HepG2 (cell line): ENCODE measurements around the gene BSG. TPM values are rescaled to one million over a fixed set of nuclear protein-coding genes. Genes with fewer than 3 reads are reported as not detected.

Source experiments
- AKAP8 ChIP-seq: sonication (generic); formaldehyde crosslinking; IDR thresholded peaks from 2 replicates; pipeline ENCODE4 v1.5.1; 2020; ENCODE audit warnings: mild to moderate bottlenecking, missing genetic modification reagents
- BCLAF1 ChIP-seq: fragments of 450-650 bp; IDR thresholded peaks from 2 replicates; pipeline ENCODE4 v1.6.1; 2017; ENCODE audit warnings: mild to moderate bottlenecking
- CREM ChIP-seq, 2 experiments: sonication (generic) in 1 of 2; formaldehyde crosslinking in 1 of 2; IDR thresholded peaks; 2 replicates each; pipeline versions ENCODE4 v1.4.0 to v1.6.1; 2016 to 2020; ENCODE audit warnings: antibody characterized with exemption in 1 of 2, mild to moderate bottlenecking in 1 of 2, missing genetic modification reagents in 1 of 2
- DNMT1 ChIP-seq: sonication (generic); formaldehyde crosslinking; IDR thresholded peaks from 2 replicates; pipeline ENCODE4 v1.5.1; 2020; ENCODE audit warnings: mild to moderate bottlenecking, missing genetic modification reagents
- FLYWCH1 ChIP-seq: sonication (generic); formaldehyde crosslinking; IDR thresholded peaks from 2 replicates; pipeline ENCODE4 v1.8.1; 2023; ENCODE audit warnings: mild to moderate bottlenecking, missing genetic modification reagents
- FOSL2 ChIP-seq: sonication (generic); formaldehyde crosslinking; IDR thresholded peaks from 2 replicates; pipeline ENCODE4 v1.4.0; 2020; ENCODE audit warnings: missing genetic modification reagents
- HOXA3 ChIP-seq: sonication (generic); formaldehyde crosslinking; IDR thresholded peaks from 2 replicates; pipeline ENCODE4 v1.5.0; 2020; ENCODE audit warnings: missing genetic modification reagents
- IRF2 ChIP-seq: IDR thresholded peaks from 2 replicates; pipeline ENCODE4 v1.6.1; 2018; ENCODE audit warnings: missing genetic modification reagents, missing compliant biosample characterization
- KAT7 ChIP-seq: IDR thresholded peaks from 2 replicates; pipeline ENCODE4 v1.6.1; 2018; ENCODE audit warnings: borderline replicate concordance, missing compliant biosample characterization
- PHF21A ChIP-seq: sonication (generic); formaldehyde crosslinking; IDR thresholded peaks from 2 replicates; pipeline ENCODE4 v1.5.0; 2020; ENCODE audit warnings: mild to moderate bottlenecking, missing genetic modification reagents
- RBM39 ChIP-seq: fragments of 200-400 bp; formaldehyde crosslinking; IDR thresholded peaks from one replicate; pipeline ENCODE4 v1.6.1; 2018; ENCODE audit warnings: antibody characterized with exemption, mild to moderate bottlenecking, low read depth, low read length; ENCODE audit not compliant: poor library complexity, severe bottlenecking
- TGIF2 ChIP-seq: IDR thresholded peaks from 2 replicates; pipeline ENCODE4 v1.6.1; 2016; ENCODE audit warnings: control low read depth, missing compliant biosample characterization
- TRIM22 ChIP-seq: fragments of 450-650 bp; IDR thresholded peaks from 2 replicates; pipeline ENCODE4 v1.6.1; 2017
- ZFP36 ChIP-seq: fragments of 150-350 bp; IDR thresholded peaks from 2 replicates; pipeline ENCODE4 v1.6.1; 2018; ENCODE audit warnings: borderline replicate concordance, low read length, low read depth; ENCODE audit not compliant: partially characterized antibody
- ZNF101 ChIP-seq: sonication (generic); formaldehyde crosslinking; IDR thresholded peaks from 2 replicates; pipeline ENCODE4 v1.4.0; 2020; ENCODE audit warnings: mild to moderate bottlenecking, low read depth, missing genetic modification reagents, borderline replicate concordance
- ZNF180 ChIP-seq: sonication (generic); formaldehyde crosslinking; IDR thresholded peaks from 2 replicates; pipeline ENCODE4 v1.4.0; 2020; ENCODE audit warnings: low read depth, missing genetic modification reagents, borderline replicate concordance
- ZSCAN31 ChIP-seq: sonication (generic); formaldehyde crosslinking; IDR thresholded peaks from 2 replicates; pipeline ENCODE4 v1.5.0; 2020; ENCODE audit warnings: low read depth, mild to moderate bottlenecking, missing genetic modification reagents
- polyA plus RNA-seq, 8 experiments: library from polyadenylated mRNA; depleted of rRNA in 3 of 8; stranded (reverse) in 7 of 8; unstranded in 1 of 8; fragments of >200 nt; fragmentation: Illumina TruSeq in 4 of 8; extraction: Trizol in 4 of 8; gene quantifications; 2 replicates each; pipeline versions ENCODE4 v1.2.1 to v1.2.3, GENCODE V29; 2011 to 2016; ENCODE audit warnings: low read depth in 4 of 8, missing spikeins in 1 of 8, mixed read lengths in 1 of 8; ENCODE audit not compliant: insufficient read depth in 1 of 8
- total RNA-seq, 5 experiments: library from RNA; depleted of rRNA; stranded (reverse); fragments of >200 nt; fragmentation: Illumina TruSeq; extraction: Trizol; gene quantifications; 2 replicates each; pipeline ENCODE4 v1.2.3, GENCODE V29; 2016; ENCODE audit warnings: low read depth in 1 of 5
- TF ChIP-seq, protein P1 (sequence below): sonication (generic); formaldehyde crosslinking; IDR thresholded peaks from 2 replicates; pipeline ENCODE4 v1.5.0; 2020; ENCODE audit warnings: mild to moderate bottlenecking, missing genetic modification reagents
- TF ChIP-seq, protein P2 (sequence below): sonication (generic); formaldehyde crosslinking; IDR thresholded peaks from 2 replicates; pipeline ENCODE4 v1.4.0; 2020; ENCODE audit warnings: missing genetic modification reagents

The BSG gene
- total and polyA plus RNA-seq, 2 of the 13 experiments (the other 11 are each of a cell fraction or from before 2014, with no cell fraction given): 309 to 754 TPM

GRCh38 chr19:531009-531752 is 41.2 kb upstream of the BSG start (continued):
- TF ChIP-seq TGIF2 (CRISPR knock-in tag): no peak
- TF ChIP-seq AKAP8 (CRISPR knock-in tag): no peak; the same call in 1 of the 2 replicates
- TF ChIP-seq, protein P1, sequence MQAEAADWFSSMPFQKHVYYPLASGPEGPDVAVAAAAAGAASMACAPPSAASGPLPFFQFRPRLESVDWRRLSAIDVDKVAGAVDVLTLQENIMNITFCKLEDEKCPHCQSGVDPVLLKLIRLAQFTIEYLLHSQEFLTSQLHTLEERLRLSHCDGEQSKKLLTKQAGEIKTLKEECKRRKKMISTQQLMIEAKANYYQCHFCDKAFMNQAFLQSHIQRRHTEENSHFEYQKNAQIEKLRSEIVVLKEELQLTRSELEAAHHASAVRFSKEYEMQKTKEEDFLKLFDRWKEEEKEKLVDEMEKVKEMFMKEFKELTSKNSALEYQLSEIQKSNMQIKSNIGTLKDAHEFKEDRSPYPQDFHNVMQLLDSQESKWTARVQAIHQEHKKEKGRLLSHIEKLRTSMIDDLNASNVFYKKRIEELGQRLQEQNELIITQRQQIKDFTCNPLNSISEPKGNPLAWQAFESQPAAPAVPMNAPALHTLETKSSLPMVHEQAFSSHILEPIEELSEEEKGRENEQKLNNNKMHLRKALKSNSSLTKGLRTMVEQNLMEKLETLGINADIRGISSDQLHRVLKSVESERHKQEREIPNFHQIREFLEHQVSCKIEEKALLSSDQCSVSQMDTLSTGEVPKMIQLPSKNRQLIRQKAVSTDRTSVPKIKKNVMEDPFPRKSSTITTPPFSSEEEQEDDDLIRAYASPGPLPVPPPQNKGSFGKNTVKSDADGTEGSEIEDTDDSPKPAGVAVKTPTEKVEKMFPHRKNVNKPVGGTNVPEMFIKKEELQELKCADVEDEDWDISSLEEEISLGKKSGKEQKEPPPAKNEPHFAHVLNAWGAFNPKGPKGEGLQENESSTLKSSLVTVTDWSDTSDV (CRISPR knock-in tag): no peak
- peak; percentile 64 for TF ChIP-seq ZSCAN31 (CRISPR knock-in tag)
- TF ChIP-seq FOSL2: no peak
- TF ChIP-seq, protein P2, sequence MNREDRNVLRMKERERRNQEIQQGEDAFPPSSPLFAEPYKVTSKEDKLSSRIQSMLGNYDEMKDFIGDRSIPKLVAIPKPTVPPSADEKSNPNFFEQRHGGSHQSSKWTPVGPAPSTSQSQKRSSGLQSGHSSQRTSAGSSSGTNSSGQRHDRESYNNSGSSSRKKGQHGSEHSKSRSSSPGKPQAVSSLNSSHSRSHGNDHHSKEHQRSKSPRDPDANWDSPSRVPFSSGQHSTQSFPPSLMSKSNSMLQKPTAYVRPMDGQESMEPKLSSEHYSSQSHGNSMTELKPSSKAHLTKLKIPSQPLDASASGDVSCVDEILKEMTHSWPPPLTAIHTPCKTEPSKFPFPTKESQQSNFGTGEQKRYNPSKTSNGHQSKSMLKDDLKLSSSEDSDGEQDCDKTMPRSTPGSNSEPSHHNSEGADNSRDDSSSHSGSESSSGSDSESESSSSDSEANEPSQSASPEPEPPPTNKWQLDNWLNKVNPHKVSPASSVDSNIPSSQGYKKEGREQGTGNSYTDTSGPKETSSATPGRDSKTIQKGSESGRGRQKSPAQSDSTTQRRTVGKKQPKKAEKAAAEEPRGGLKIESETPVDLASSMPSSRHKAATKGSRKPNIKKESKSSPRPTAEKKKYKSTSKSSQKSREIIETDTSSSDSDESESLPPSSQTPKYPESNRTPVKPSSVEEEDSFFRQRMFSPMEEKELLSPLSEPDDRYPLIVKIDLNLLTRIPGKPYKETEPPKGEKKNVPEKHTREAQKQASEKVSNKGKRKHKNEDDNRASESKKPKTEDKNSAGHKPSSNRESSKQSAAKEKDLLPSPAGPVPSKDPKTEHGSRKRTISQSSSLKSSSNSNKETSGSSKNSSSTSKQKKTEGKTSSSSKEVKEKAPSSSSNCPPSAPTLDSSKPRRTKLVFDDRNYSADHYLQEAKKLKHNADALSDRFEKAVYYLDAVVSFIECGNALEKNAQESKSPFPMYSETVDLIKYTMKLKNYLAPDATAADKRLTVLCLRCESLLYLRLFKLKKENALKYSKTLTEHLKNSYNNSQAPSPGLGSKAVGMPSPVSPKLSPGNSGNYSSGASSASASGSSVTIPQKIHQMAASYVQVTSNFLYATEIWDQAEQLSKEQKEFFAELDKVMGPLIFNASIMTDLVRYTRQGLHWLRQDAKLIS (CRISPR knock-in tag): no peak
- TF ChIP-seq IRF2: no peak
- TF ChIP-seq DNMT1: no peak
- TF ChIP-seq ZFP36: no peak
- no peak for TF ChIP-seq FLYWCH1 (CRISPR knock-in tag)
- TF ChIP-seq ZNF101 (CRISPR knock-in tag): no peak
- TF ChIP-seq BCLAF1: no peak
- no peak for TF ChIP-seq ZNF180
- no peak for TF ChIP-seq TRIM22
- TF ChIP-seq RBM39: peak; percentile 14
- no peak; the same call in 1 of the 2 replicates for TF ChIP-seq PHF21A (CRISPR knock-in tag)
- TF ChIP-seq KAT7 (CRISPR knock-in tag): no peak; the same call in 1 of the 2 replicates
- TF ChIP-seq CREM (IDR thresholded peaks at IDR 0.05): no peak; the same call in 1 of the 2 replicates
- TF ChIP-seq CREM (CRISPR knock-in tag; IDR thresholded peaks at IDR 0.05): no peak
- peak; percentile 37; the same call in 1 of the 2 replicates for TF ChIP-seq HOXA3 (CRISPR knock-in tag)
